ENCODE measurements around the gene FCN3. TPM values are rescaled to one million over a fixed set of nuclear protein-coding genes. Genes with fewer than 3 reads are reported as not detected.

The FCN3 gene
- total RNA-seq, 2 donors from 2014 or later: 0.26 TPM; not detected in 1

DNA sequence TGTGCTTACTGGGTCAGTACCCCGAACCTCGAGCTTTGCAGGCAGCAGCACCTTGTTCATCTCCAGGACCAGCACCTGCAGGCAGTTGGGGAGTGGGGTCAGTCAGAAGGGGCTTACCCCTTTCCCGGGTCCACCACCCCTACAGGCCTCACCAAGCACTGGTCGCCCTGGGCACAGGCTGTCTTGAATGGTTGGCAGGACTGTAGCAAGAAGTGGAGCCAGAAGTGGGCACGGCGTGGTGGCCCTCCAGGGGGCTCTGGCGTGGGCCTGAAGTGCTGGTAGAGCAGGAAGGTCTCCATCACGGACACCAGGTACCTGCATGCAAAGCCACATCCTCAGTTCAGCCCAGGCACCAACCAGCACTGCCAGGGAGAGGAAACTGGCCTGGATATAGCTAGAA lies 13.1 kb downstream of the FCN3 start:
- H3K27ac Mint-ChIP-seq: no peak overlapping the region
- Histone ChIP-seq H3K4me3 (ENCODE audit: low read length) (no peak overlapping the region), H3K4me1 (ENCODE audit: control insufficient read depth, insufficient read depth, low read length) (no peaks in the 10 kb centered on the region), H3K9me3 (ENCODE audit: control insufficient read depth, low read length) (no peaks in the 10 kb centered on the region), H3K27me3 (ENCODE audit: control insufficient read depth, insufficient read depth, low read length, poor library complexity, severe bottlenecking) (peaks cover 44% of the 10 kb centered on the region), H3K9ac (ENCODE audit: extremely low read depth, low read length, poor library complexity, severe bottlenecking) (no peak overlapping the region), H3K36me3 (ENCODE audit: control insufficient read depth, insufficient read depth, low read length) (no peaks in the 10 kb centered on the region), H3K27ac (ENCODE audit: low read depth, low read length) (no peak overlapping the region)
- peaks cover 2% of the 10 kb centered on the region for H3K36me3 Mint-ChIP-seq (ENCODE audit: low read depth)
- H3K4me1 Mint-ChIP-seq: peaks cover 14% of the 10 kb centered on the region
- TF ChIP-seq, protein P1, sequence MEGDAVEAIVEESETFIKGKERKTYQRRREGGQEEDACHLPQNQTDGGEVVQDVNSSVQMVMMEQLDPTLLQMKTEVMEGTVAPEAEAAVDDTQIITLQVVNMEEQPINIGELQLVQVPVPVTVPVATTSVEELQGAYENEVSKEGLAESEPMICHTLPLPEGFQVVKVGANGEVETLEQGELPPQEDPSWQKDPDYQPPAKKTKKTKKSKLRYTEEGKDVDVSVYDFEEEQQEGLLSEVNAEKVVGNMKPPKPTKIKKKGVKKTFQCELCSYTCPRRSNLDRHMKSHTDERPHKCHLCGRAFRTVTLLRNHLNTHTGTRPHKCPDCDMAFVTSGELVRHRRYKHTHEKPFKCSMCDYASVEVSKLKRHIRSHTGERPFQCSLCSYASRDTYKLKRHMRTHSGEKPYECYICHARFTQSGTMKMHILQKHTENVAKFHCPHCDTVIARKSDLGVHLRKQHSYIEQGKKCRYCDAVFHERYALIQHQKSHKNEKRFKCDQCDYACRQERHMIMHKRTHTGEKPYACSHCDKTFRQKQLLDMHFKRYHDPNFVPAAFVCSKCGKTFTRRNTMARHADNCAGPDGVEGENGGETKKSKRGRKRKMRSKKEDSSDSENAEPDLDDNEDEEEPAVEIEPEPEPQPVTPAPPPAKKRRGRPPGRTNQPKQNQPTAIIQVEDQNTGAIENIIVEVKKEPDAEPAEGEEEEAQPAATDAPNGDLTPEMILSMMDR (conservative IDR thresholded peaks at IDR 0.05): no peak
- H3K9me3 Mint-ChIP-seq: no peaks in the 10 kb centered on the region
- H3K27me3 Mint-ChIP-seq (ENCODE audit: insufficient read depth): peaks cover 59% of the 10 kb centered on the region
- peak overlapping the region; percentile 59 for H3K4me3 Mint-ChIP-seq
- no peak for DNase-seq
- whole genome bisulfite sequencing, 2 experiments (ENCODE audit: insufficient coverage in 1 of 2, insufficient read length in 1 of 2): 93 to 94% methylated on average over 4 to 8 of the region's 8 CpGs

DNA sequence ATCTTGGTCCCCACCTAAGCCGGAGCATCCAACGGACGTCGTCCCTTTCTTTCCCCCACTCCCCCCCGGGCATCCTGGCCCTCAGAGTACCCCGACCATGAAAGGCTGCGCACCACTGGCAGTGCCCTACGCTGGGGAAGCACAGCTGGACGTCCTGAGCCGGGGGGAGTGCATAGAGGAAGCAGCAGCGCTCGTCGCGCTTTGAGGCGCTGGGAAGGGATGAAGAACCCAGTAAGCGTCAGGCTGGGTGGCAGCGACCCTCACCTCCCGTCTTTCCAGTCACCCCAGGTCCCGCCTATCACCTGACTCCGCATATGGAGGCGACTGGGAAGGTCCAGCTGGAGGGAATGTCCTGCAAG lies 13.6 kb downstream of the FCN3 start:
- 53 to 74% methylated on average over 17 to 21 of the region's 21 CpGs for WGBS, 2 experiments (ENCODE audit: insufficient coverage in 1 of 2, insufficient read length in 1 of 2)
- Histone ChIP-seq H3K9me3 (ENCODE audit: control insufficient read depth, low read length) (no peaks in the 10 kb centered on the region), H3K36me3 (ENCODE audit: control insufficient read depth, insufficient read depth, low read length) (no peaks in the 10 kb centered on the region), H3K9ac (ENCODE audit: extremely low read depth, low read length, poor library complexity, severe bottlenecking) (no peak overlapping the region), H3K4me3 (ENCODE audit: low read length) (peak overlapping the region; percentile 71), H3K27me3 (ENCODE audit: control insufficient read depth, insufficient read depth, low read length, poor library complexity, severe bottlenecking) (peaks cover 44% of the 10 kb centered on the region), H3K4me1 (ENCODE audit: control insufficient read depth, insufficient read depth, low read length) (no peaks in the 10 kb centered on the region), H3K27ac (ENCODE audit: low read depth, low read length) (no peak overlapping the region)
- Mint-ChIP-seq H3K9me3 (no peaks in the 10 kb centered on the region), H3K36me3 (ENCODE audit: low read depth) (peaks cover 2% of the 10 kb centered on the region), H3K4me3 (peak overlapping the region; percentile 59), H3K27me3 (ENCODE audit: insufficient read depth) (peaks cover 59% of the 10 kb centered on the region), H3K27ac (no peak overlapping the region), H3K4me1 (peaks cover 14% of the 10 kb centered on the region)
- no peak for DNase-seq
- TF ChIP-seq, protein P1 (conservative IDR thresholded peaks at IDR 0.05): no peak

DNA sequence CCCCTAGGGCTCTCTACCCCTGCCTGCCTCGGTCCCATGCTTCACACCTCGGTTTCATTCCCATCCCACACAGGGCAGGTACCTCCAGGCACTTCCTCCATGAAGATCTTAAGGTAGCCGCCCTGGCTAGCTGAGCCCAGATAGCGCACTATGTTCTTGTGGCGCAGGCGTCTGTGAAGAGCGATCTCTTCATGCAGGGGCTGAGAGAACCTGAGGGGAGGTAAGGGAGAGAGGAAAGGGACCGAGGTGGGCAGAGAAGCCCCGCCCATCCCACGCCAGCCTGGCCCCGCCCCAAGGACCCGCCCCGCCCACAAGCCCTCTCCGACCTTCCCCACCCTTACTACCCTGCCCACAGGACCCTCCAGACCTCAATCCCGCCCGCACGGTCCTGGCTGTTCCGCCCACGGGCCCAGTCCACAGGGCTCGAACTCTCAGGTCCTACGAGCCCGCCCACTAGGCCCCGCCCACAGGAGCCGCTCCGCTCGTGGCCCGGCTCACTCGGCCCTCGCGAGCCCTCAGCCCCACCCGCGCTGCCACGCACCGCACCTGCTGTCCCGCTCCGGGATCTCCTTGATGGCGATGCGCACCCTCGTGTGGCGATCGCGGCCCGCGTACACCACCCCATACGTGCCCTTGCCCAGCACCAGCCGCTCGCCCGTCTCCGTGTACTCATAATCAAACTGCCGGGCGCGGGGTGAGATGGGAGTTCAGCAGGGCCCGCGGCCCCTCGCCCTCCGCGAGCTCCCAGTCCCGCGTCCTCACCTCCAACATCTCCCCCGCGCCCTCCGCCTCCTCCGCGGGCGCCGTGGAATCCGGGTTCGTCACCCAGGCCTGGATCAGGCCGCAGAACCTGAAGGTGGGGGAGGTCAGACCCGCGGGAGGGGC lies 14.2 kb downstream of the FCN3 start:
- Histone ChIP-seq H3K9me3 (ENCODE audit: control insufficient read depth, low read length) (no peaks in the 10 kb centered on the region), H3K4me3 (ENCODE audit: low read length) (peak overlapping the region; percentile 71), H3K4me1 (ENCODE audit: control insufficient read depth, insufficient read depth, low read length) (no peaks in the 10 kb centered on the region), H3K27ac (ENCODE audit: low read depth, low read length) (no peak overlapping the region), H3K36me3 (ENCODE audit: control insufficient read depth, insufficient read depth, low read length) (no peaks in the 10 kb centered on the region), H3K9ac (ENCODE audit: extremely low read depth, low read length, poor library complexity, severe bottlenecking) (no peak overlapping the region), H3K27me3 (ENCODE audit: control insufficient read depth, insufficient read depth, low read length, poor library complexity, severe bottlenecking) (peaks cover 44% of the 10 kb centered on the region)
- TF ChIP-seq, protein P1 (conservative IDR thresholded peaks at IDR 0.05): no peak
- Mint-ChIP-seq H3K9me3 (no peaks in the 10 kb centered on the region), H3K4me3 (peak overlapping the region; percentile 59), H3K36me3 (ENCODE audit: low read depth) (peaks cover 5% of the 10 kb centered on the region), H3K27ac (no peak overlapping the region), H3K4me1 (peaks cover 14% of the 10 kb centered on the region), H3K27me3 (ENCODE audit: insufficient read depth) (peaks cover 59% of the 10 kb centered on the region)
- DNase-seq: peak; percentile 81
- WGBS, 2 experiments (ENCODE audit: insufficient coverage in 1 of 2, insufficient read length in 1 of 2): 10 to 21% methylated on average over 18 to 68 of the region's 71 CpGs

Measured in endodermal cell (in vitro differentiated cells).